Measurements from ENCODE around the gene WDR54.

- TF ChIP-seq CTCF (IDR thresholded peaks at IDR 0.05 in 2 of 3, conservative IDR thresholded peaks at IDR 0.05 in 1 of 3; ENCODE audit: borderline replicate concordance in 1 of 3, insufficient read depth in 1 of 3, low read depth in 2 of 3, low read length in 2 of 3) (no peak), ATF3 (IDR thresholded peaks at IDR 0.05) (no peak), YY1 (IDR thresholded peaks at IDR 0.05; ENCODE audit: extremely low read depth, insufficient replicate concordance, low read depth, low read length) (no peak), EZH2 (IDR thresholded peaks at IDR 0.05) (no peak), POLR2A (IDR thresholded peaks at IDR 0.05; ENCODE audit: borderline replicate concordance, extremely low read depth, insufficient read depth, insufficient read length) (no peak), RAD21 (IDR thresholded peaks at IDR 0.05; ENCODE audit: low read depth) (no peak), POLR2AphosphoS5 (IDR thresholded peaks at IDR 0.05; ENCODE audit: low read depth, low read length) (no peak), JUND (IDR thresholded peaks at IDR 0.05) (no peak), ELF1 (IDR thresholded peaks at IDR 0.05; ENCODE audit: borderline replicate concordance, low read depth) (no peak), SIN3A (IDR thresholded peaks at IDR 0.05; ENCODE audit: low read depth) (no peak), CEBPB (IDR thresholded peaks at IDR 0.05; ENCODE audit: low read depth) (no peak)
Measured at GRCh38 chr2:74447230-74447999, 25.9 kb downstream of the WDR54 start.

All from HCT116 (cell line).